ENCODE results near the gene CYBRD1. TPM values are rescaled to one million over a fixed set of nuclear protein-coding genes. Genes with fewer than 3 reads are reported as not detected.
A peak's percentile ranks its signal among the peaks of the same experiment; 100 is the strongest.

Gene CYBRD1
- total and polyA plus RNA-seq, 8 donors, result 12.2 to 150 (median 45.9) TPM

GRCh38 chr2:171521361-171522051 is 768 bp upstream of the CYBRD1 start:
- peak in 1 of 2 donors; percentile 51 for DNase-seq
- H3K27ac ChIP-seq, result peak overlapping the region; percentile 81 to 93 (median 90)
- TF ChIP-seq POLR2A (IDR thresholded peaks at IDR 0.05) (no peak), EP300 (IDR thresholded peaks at IDR 0.05) (no peak), POLR2AphosphoS5 (IDR thresholded peaks at IDR 0.05) (no peak), CTCF (IDR thresholded peaks at IDR 0.05) (no peak)
- H3K9me3 ChIP-seq, result no peaks in the 10 kb centered on the region
- no peaks in the 10 kb centered on the region for H3K36me3 ChIP-seq
- intact Hi-C loops (cut with DNase I; ENCODE audit: low total_unique reads), result no loop called here
- H3K4me1 ChIP-seq, result peaks cover 15 to 40% (median 26%) of the 10 kb centered on the region in 4 donors
- peak overlapping the region; percentile 75 to 94 (median 80) for H3K4me3 ChIP-seq
- 24 to 43% (median 36%) methylated on average over 5 of the region's 5 CpGs for WGBS, 5 donors
- H3K27me3 ChIP-seq, result no peaks in the 10 kb centered on the region

GRCh38 chr2:171522788-171523087 is 464 bp downstream of the CYBRD1 start:
- Histone ChIP-seq H3K27me3 (no peaks in the 10 kb centered on the region), H3K36me3 (no peaks in the 10 kb centered on the region), H3K27ac (peak overlapping the region; percentile 81 to 93 (median 90)), H3K9me3 (no peaks in the 10 kb centered on the region), H3K4me1 (peaks cover 15 to 49% (median 26%) of the 10 kb centered on the region in 4 donors), H3K4me3 (peak overlapping the region; percentile 75 to 94 (median 80))
- peak in 1 of 2 donors; percentile 71 for DNase-seq
- intact Hi-C loops (cut with DNase I; ENCODE audit: low total_unique reads), result no loop called here
- TF ChIP-seq EP300 (IDR thresholded peaks at IDR 0.05) (no peak), POLR2A (IDR thresholded peaks at IDR 0.05) (no peak), POLR2AphosphoS5 (IDR thresholded peaks at IDR 0.05) (no peak), CTCF (IDR thresholded peaks at IDR 0.05) (no peak)
- WGBS, 5 donors, result 0 to 2% (median 1%) methylated on average over 11 to 29 of the region's 29 CpGs; no CpG with 5 or more reads in 1 of the 5 donors

- intact Hi-C loops (cut with DNase I; ENCODE audit: low total_unique reads), result no loop called here
- peak overlapping the region; percentile 81 to 93 (median 90) for H3K27ac ChIP-seq
- peaks cover 15 to 50% (median 26%) of the 10 kb centered on the region in 4 donors for H3K4me1 ChIP-seq
- H3K9me3 ChIP-seq, result no peaks in the 10 kb centered on the region
- peak; percentile 63 to 82 for DNase-seq
- H3K4me3 ChIP-seq, result peak overlapping the region; percentile 75 to 94 (median 80)
- no peaks in the 10 kb centered on the region for H3K27me3 ChIP-seq
- WGBS, 5 donors, result 1 to 2% (median 1%) methylated on average over 42 to 62 of the region's 62 CpGs
- H3K36me3 ChIP-seq, result no peaks in the 10 kb centered on the region
- no peak for TF ChIP-seq POLR2A (IDR thresholded peaks at IDR 0.05)
- TF ChIP-seq POLR2AphosphoS5 (IDR thresholded peaks at IDR 0.05), result peak in 1 of 3 donors; percentile 37
Measured at GRCh38 chr2:171523088-171524017, 1.1 kb downstream of the CYBRD1 start.

GRCh38 chr2:171524018-171524401 is 1.7 kb downstream of the CYBRD1 start:
- WGBS, 5 donors, result 7 to 18% (median 14%) methylated on average over 5 to 6 of the region's 6 CpGs
- H3K36me3 ChIP-seq, result no peaks in the 10 kb centered on the region
- TF ChIP-seq POLR2AphosphoS5 (IDR thresholded peaks at IDR 0.05) (no peak), POLR2A (IDR thresholded peaks at IDR 0.05) (no peak), EP300 (IDR thresholded peaks at IDR 0.05) (no peak), CTCF (IDR thresholded peaks at IDR 0.05) (no peak)
- peak in 1 of 2 donors; percentile 20 for DNase-seq
- peak overlapping the region; percentile 81 to 93 (median 90) for H3K27ac ChIP-seq
- peak overlapping the region; percentile 75 to 94 (median 80) for H3K4me3 ChIP-seq
- no peaks in the 10 kb centered on the region for H3K9me3 ChIP-seq
- intact Hi-C loops (cut with DNase I; ENCODE audit: low total_unique reads), result no loop called here
- H3K27me3 ChIP-seq, result no peaks in the 10 kb centered on the region
- peaks cover 15 to 50% (median 26%) of the 10 kb centered on the region in 4 donors for H3K4me1 ChIP-seq
